HEK293 (cell line): Measurements from ENCODE around the gene GAMT.

ENCODE experiments used
- BCL11A ChIP-seq: fragments of 450-650 bp; formaldehyde crosslinking; IDR thresholded peaks from 2 replicates; pipeline ENCODE4 v1.5.1; 2016; ENCODE audit warnings: low read depth, missing biosample characterization, missing genetic modification characterization
- CTCF ChIP-seq: fragments of 450-650 bp; formaldehyde crosslinking; IDR thresholded peaks from 2 replicates; pipeline ENCODE4 v1.5.1; 2016; ENCODE audit warnings: missing biosample characterization, missing genetic modification characterization
- ELK4 ChIP-seq: IDR thresholded peaks from 2 replicates; pipeline ENCODE4 v1.6.1; 2011; ENCODE audit warnings: mild to moderate bottlenecking, low read depth, low read length, borderline replicate concordance
- GFI1B ChIP-seq: fragments of 450-650 bp; formaldehyde crosslinking; IDR thresholded peaks from 2 replicates; pipeline ENCODE4 v1.5.1; 2016; ENCODE audit warnings: missing biosample characterization, missing genetic modification characterization
- GLIS1 ChIP-seq: fragments of 450-650 bp; formaldehyde crosslinking; IDR thresholded peaks from 2 replicates; pipeline ENCODE4 v1.5.1; 2016; ENCODE audit warnings: missing biosample characterization, missing genetic modification characterization
- MZF1 ChIP-seq: fragments of 450-650 bp; formaldehyde crosslinking; IDR thresholded peaks from 2 replicates; pipeline ENCODE4 v1.5.1; 2017; ENCODE audit warnings: missing biosample characterization, missing genetic modification characterization, borderline replicate concordance
- PATZ1 ChIP-seq: fragments of 450-650 bp; formaldehyde crosslinking; IDR thresholded peaks from 2 replicates; pipeline ENCODE4 v1.5.1; 2016; ENCODE audit warnings: missing biosample characterization, missing genetic modification characterization
- REPIN1 ChIP-seq: fragments of 450-650 bp; formaldehyde crosslinking; IDR thresholded peaks from 2 replicates; pipeline ENCODE4 v1.5.1; 2017; ENCODE audit warnings: missing biosample characterization, missing genetic modification characterization, low read depth
- ZNF112 ChIP-seq: fragments of 450-650 bp; formaldehyde crosslinking; IDR thresholded peaks from 2 replicates; pipeline ENCODE4 v1.5.0; 2017; ENCODE audit warnings: missing biosample characterization, missing genetic modification characterization
- ZNF184 ChIP-seq: fragments of 450-650 bp; IDR thresholded peaks from 2 replicates; pipeline ENCODE4 v1.5.1; 2018; ENCODE audit warnings: missing biosample characterization, mild to moderate bottlenecking, missing genetic modification characterization
- ZNF280C ChIP-seq: fragments of 450-650 bp; formaldehyde crosslinking; IDR thresholded peaks from 2 replicates; pipeline ENCODE4 v1.5.1; 2016; ENCODE audit warnings: missing biosample characterization, missing genetic modification characterization
- ZNF292 ChIP-seq: fragments of 450-650 bp; formaldehyde crosslinking; IDR thresholded peaks from 2 replicates; pipeline ENCODE4 v1.5.1; 2016; ENCODE audit warnings: low read depth, missing biosample characterization, missing genetic modification characterization, borderline replicate concordance
- ZNF341 ChIP-seq: fragments of 450-650 bp; formaldehyde crosslinking; IDR thresholded peaks from 2 replicates; pipeline ENCODE4; 2016; ENCODE audit warnings: low read depth, missing biosample characterization, missing genetic modification characterization
- ZNF549 ChIP-seq: fragments of 450-650 bp; IDR thresholded peaks from 2 replicates; pipeline ENCODE4 v1.5.1; 2018; ENCODE audit warnings: missing biosample characterization, missing genetic modification characterization, mild to moderate bottlenecking, inconsistent platforms, moderate library complexity
- ZNF658 ChIP-seq: fragments of 450-650 bp; formaldehyde crosslinking; IDR thresholded peaks from 2 replicates; pipeline ENCODE4; 2016; ENCODE audit warnings: missing biosample characterization, missing genetic modification characterization
- ZNF707 ChIP-seq: fragments of 450-650 bp; formaldehyde crosslinking; IDR thresholded peaks from 2 replicates; pipeline ENCODE4 v1.5.1; 2016; ENCODE audit warnings: missing biosample characterization, missing genetic modification characterization
- ZNF76 ChIP-seq: fragments of 450-650 bp; formaldehyde crosslinking; IDR thresholded peaks from 2 replicates; pipeline ENCODE4; 2016; ENCODE audit warnings: low read depth, missing biosample characterization, missing genetic modification characterization, borderline replicate concordance
- ZNF768 ChIP-seq: fragments of 450-650 bp; formaldehyde crosslinking; IDR thresholded peaks from 2 replicates; pipeline ENCODE4 v1.5.1; 2018; ENCODE audit warnings: missing biosample characterization, mild to moderate bottlenecking, missing genetic modification characterization
- ZSCAN23 ChIP-seq: fragments of 450-650 bp; formaldehyde crosslinking; IDR thresholded peaks from 2 replicates; pipeline ENCODE4 v1.5.1; 2016; ENCODE audit warnings: missing biosample characterization, missing genetic modification characterization
- TF ChIP-seq, protein P1 (sequence below): fragments of 450-650 bp; formaldehyde crosslinking; IDR thresholded peaks from 2 replicates; pipeline ENCODE4 v1.5.1; 2016; ENCODE audit warnings: missing biosample characterization, missing genetic modification characterization
- TF ChIP-seq, protein P2 (sequence below): fragments of 450-650 bp; IDR thresholded peaks from 2 replicates; pipeline ENCODE4 v1.5.1; 2018; ENCODE audit warnings: missing biosample characterization, missing genetic modification characterization

GAMT gene

DNA sequence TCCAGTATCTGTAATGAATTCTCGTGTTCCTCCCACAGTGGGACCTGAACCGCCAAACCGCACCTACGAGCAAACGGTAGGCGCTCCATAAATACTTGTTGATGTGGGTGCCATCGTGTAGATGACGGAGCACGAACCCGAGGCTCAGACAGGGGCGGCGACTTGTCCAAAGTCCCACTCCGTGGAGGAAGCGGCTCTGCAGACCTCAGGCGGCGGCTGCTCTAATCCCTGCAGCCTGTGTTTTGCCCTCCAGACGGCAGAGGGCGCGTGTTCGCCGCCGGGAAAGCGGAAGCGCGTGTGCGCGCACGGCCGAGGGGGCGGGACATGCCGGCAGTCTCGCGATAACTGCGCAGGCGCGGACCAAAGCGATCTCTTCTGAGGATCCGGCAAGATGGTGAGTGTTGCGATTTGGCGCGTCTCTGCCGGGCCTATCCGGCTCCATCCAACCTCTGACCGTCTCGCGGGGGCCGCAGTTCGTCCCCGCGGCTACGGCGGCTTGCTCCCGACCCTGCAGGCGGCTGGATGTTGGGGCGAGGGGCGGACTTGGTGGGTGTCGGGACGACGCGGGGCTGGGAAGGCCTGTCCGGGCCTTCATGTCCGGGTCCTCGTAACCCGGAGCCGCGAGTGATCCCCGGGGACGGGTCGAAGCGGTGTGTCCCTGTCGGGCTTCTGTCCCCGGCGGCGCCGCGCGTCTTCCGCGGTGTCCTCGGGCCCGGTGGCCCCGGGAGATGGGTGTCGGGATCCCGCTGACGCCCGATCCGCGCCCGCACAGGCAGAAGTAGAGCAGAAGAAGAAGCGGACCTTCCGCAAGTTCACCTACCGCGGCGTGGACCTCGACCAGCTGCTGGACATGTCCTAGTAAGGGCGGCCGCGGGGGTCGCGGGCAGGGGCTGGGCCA lies 36.9 kb upstream of the GAMT start, which contains the start of gene RPS15 (continued):
- TF ChIP-seq ELK4 (no peak), BCL11A (no peak), ZSCAN23 (no peak), REPIN1 (tag by site-specific recombination) (peak; percentile 67; the same call in 1 of the 2 replicates), ZNF184 (tag by site-specific recombination) (no peak), GLIS1 (peak; percentile 58), ZNF549 (tag by site-specific recombination) (no peak), ZNF76 (tag by site-specific recombination) (peak; percentile 85), ZNF707 (no peak), ZNF658 (tag by site-specific recombination) (no peak), ZNF112 (tag by site-specific recombination) (no peak), MZF1 (no peak; the same call in 1 of the 2 replicates), ZNF292 (tag by site-specific recombination) (no peak), ZNF768 (tag by site-specific recombination) (no peak; the same call in 1 of the 2 replicates), ZNF280C (tag by site-specific recombination) (no peak), ZNF341 (tag by site-specific recombination) (peak; percentile 58), GFI1B (no peak; the same call in 1 of the 2 replicates), CTCF (tag by site-specific recombination) (peak; percentile 99), PATZ1 (tag by site-specific recombination) (peak; percentile 62)
- TF ChIP-seq, protein P1, sequence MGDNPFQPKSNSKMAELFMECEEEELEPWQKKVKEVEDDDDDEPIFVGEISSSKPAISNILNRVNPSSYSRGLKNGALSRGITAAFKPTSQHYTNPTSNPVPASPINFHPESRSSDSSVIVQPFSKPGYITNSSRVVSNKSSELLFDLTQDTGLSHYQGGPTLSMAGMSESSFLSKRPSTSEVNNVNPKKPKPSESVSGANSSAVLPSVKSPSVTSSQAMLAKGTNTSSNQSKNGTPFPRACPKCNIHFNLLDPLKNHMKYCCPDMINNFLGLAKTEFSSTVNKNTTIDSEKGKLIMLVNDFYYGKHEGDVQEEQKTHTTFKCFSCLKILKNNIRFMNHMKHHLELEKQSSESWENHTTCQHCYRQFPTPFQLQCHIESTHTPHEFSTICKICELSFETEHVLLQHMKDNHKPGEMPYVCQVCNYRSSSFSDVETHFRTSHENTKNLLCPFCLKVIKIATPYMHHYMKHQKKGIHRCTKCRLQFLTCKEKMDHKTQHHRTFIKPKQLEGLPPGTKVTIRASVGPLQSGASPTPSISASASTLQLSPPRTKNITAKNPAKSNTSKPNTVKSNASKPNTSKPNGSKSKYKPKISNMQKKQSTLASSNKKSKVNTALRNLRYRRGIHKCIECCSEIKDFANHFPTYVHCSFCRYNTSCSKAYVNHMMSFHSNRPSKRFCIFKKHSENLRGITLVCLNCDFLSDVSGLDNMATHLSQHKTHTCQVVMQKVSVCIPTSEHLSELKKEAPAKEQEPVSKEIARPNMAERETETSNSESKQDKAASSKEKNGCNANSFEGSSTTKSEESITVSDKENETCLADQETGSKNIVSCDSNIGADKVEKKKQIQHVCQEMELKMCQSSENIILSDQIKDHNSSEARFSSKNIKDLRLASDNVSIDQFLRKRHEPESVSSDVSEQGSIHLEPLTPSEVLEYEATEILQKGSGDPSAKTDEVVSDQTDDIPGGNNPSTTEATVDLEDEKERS (tag by site-specific recombination), result peak; percentile 65; the same call in 1 of the 2 replicates
- TF ChIP-seq, protein P2, sequence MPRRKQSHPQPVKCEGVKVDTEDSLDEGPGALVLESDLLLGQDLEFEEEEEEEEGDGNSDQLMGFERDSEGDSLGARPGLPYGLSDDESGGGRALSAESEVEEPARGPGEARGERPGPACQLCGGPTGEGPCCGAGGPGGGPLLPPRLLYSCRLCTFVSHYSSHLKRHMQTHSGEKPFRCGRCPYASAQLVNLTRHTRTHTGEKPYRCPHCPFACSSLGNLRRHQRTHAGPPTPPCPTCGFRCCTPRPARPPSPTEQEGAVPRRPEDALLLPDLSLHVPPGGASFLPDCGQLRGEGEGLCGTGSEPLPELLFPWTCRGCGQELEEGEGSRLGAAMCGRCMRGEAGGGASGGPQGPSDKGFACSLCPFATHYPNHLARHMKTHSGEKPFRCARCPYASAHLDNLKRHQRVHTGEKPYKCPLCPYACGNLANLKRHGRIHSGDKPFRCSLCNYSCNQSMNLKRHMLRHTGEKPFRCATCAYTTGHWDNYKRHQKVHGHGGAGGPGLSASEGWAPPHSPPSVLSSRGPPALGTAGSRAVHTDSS (tag by site-specific recombination), result peak; percentile 25; the same call in 1 of the 2 replicates
